Aortic smooth muscle cell (primary cell): Measurements from ENCODE around the gene CAV3. TPM values are rescaled to one million over a fixed set of nuclear protein-coding genes. Genes with fewer than 3 reads are reported as not detected.

Experiments used
- total RNA-seq: library from RNA; depleted of rRNA; stranded (reverse); fragments of >200 nt; gene quantifications from 2 replicates; pipeline ENCODE4 v1.2.3, GENCODE V29; 2014

Gene CAV3
- total RNA-seq: not detected in 2 replicates

DNA sequence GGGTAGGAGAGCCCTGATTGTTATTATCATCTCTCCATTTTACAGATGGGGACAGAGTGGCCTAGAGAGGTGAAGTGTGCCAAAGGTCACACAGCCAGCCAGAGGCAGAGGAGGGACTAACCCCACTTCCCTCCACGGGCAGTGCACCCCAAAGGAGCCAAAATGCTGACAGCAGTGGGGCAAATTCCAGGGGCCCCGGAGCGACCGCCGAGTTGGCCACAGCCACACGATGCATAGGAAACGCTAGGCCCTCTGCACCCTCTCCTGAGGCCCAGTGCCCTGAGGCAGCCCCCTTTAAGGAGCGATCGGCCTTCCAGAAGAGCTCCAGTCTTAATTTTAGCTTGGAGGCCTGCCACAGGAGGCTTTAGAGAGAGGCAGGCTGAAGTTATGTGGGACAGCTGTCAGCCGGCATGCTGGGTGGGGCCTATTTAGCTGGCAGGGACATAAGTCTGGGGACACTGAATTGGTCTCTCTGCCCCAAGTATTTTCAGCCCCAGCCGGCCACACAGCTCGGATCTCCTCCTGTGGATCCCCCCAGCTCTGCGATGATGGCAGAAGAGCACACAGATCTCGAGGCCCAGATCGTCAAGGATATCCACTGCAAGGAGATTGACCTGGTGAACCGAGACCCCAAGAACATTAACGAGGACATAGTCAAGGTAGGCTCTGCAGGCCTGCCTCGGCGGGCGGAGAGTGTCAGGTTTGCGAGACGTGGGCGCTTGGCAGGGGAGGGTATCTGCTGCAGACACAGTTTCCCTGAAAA is at the start of gene CAV3:
TSS of gene CAV3 (plus strand) at position 471 of the 763 bp plus-strand sequence. CDS start at position 546, 75 bp downstream.

DNA sequence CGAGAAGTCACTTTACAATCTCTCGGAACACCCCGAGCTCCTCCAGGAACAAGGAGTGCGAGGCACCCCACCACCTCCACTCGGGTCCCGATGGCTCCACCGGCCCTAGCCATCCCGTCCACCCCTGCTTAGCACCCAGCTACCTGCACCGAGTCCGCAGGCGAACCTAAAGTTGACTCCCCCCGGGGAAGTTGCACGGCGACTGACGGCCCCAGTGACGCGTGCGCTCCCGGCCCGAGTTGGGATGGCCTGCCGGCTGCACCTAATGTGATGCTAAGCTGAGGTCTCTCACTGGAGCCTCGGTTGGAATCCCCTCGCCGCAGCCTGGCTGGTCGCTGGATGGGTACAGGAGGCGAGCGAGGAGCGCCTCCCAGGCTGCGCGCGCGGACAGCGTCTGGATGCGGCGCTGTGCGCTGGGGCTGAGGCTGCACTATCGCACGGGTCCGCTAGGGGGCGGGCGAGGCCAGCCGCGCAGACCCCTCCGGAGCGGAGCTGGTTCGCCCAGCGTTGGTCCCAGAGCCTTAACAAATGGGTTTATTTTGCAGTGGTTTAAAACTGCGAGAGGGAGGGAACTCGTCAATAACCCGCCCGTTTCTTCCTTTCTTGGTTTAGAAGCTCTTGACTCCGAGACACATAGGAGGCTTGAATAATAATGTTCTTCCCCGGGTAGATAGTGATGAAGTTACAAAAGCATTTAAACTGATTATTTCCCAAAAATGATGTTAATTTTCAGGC is 35.7 kb downstream of the CAV3 start, which contains the start of gene OXTR:
TSS of gene OXTR (minus strand) at position 526 of the 735 bp plus-strand sequence. CDS start 1,426 bp downstream, outside the sequence.

Other genes starting within 250 kb of the CAV3 start
- gene LMCD1, start 232.0 kb upstream of the CAV3 start, total RNA-seq: 21.3 and 61.6 TPM in 2 replicates
- not detected in 2 replicates for gene SSUH2, start 89.0 kb upstream of the CAV3 start, total RNA-seq
- 0.37 and 0.79 TPM in 2 replicates for gene OXTR, start 35.8 kb downstream of the CAV3 start, total RNA-seq
- 8.6 and 9.6 TPM in 2 replicates for gene RAD18, start 229.7 kb downstream of the CAV3 start, total RNA-seq